Measurements from ENCODE around the gene OPRD1.
"Not testable (repeated sequence)": the region's sequence is repeated elsewhere in the genome, so short reads cannot be mapped to it uniquely, and the experiment has no call there.

DNA sequence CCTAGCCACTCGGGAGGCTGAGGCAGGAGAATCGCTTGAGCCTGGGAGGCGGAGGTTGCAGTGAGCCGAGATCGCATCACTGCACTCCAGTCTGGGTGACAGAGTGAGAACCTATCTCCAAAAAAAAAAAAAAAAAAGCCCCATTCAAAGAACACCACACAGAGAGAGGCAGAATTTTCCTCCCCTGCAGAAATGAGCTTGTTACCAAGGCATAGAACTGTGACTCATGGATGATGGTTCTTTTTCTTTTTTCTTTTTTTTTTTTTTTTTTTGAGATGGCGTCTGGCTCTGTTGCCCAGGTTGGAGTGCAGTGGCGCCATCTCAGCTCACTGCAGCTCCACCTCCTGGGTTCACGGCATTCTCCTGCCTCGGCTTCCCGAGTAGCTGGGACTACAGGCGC, 12.1 kb downstream of the OPRD1 start:
- TF ChIP-seq POLR2A (IDR thresholded peaks at IDR 0.05) = not testable (repeated sequence)
- TF ChIP-seq, protein P1, sequence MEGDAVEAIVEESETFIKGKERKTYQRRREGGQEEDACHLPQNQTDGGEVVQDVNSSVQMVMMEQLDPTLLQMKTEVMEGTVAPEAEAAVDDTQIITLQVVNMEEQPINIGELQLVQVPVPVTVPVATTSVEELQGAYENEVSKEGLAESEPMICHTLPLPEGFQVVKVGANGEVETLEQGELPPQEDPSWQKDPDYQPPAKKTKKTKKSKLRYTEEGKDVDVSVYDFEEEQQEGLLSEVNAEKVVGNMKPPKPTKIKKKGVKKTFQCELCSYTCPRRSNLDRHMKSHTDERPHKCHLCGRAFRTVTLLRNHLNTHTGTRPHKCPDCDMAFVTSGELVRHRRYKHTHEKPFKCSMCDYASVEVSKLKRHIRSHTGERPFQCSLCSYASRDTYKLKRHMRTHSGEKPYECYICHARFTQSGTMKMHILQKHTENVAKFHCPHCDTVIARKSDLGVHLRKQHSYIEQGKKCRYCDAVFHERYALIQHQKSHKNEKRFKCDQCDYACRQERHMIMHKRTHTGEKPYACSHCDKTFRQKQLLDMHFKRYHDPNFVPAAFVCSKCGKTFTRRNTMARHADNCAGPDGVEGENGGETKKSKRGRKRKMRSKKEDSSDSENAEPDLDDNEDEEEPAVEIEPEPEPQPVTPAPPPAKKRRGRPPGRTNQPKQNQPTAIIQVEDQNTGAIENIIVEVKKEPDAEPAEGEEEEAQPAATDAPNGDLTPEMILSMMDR (IDR thresholded peaks at IDR 0.05) = not testable (repeated sequence)

Measured in esophagus squamous epithelium (tissue), 4 donors.